ENCODE measurements around the gene WDR45.

WDR45 gene

GRCh38 chrX:49070988-49071387, 8.7 kb downstream of the WDR45 start:
- Histone ChIP-seq H3K9ac (ENCODE audit: low read depth, low read length, poor library complexity, severe bottlenecking) (no peak overlapping the region), H3K9me2 (replicated peaks; ENCODE audit: low read depth, low read length) (no peaks in the 10 kb centered on the region), H3K79me2 (ENCODE audit: insufficient read depth, low read length) (peaks cover 12% of the 10 kb centered on the region; the same call in 1 of the 2 replicates), H3K27me3 (ENCODE audit: insufficient read depth, low read length, poor library complexity, severe bottlenecking) (no peaks in the 10 kb centered on the region), H3K36me3 (ENCODE audit: insufficient read depth, low read length) (no peaks in the 10 kb centered on the region), H3K4me1 (ENCODE audit: insufficient read depth, low read length, poor library complexity, severe bottlenecking) (peaks cover 2% of the 10 kb centered on the region), H4K20me1 (ENCODE audit: insufficient read depth, low read length, poor library complexity, severe bottlenecking) (no peaks in the 10 kb centered on the region), H3F3A (ENCODE audit: low read depth) (no peaks in the 10 kb centered on the region), H3K9me3 (ENCODE audit: insufficient read depth, low read depth, low read length) (no peaks in the 10 kb centered on the region), H2AFZ (ENCODE audit: low read length) (no peak overlapping the region), H3K4me3 (ENCODE audit: low read length, poor library complexity, severe bottlenecking) (no peak overlapping the region), H3K4me2 (ENCODE audit: low read depth, low read length, poor library complexity, severe bottlenecking) (no peak overlapping the region)
- TF ChIP-seq EZH2phosphoT487 (IDR thresholded peaks at IDR 0.05; ENCODE audit: borderline replicate concordance) (no peak), CTCF (conservative IDR thresholded peaks at IDR 0.05; ENCODE audit: low read length) (no peak)

GRCh38 chrX:49069038-49069437, 10.6 kb downstream of the WDR45 start:
- Histone ChIP-seq H3K4me3 (ENCODE audit: low read length, poor library complexity, severe bottlenecking) (no peak overlapping the region), H3K36me3 (ENCODE audit: insufficient read depth, low read length) (no peaks in the 10 kb centered on the region; the same call in 1 of the 2 replicates), H3K27me3 (ENCODE audit: insufficient read depth, low read length, poor library complexity, severe bottlenecking) (no peaks in the 10 kb centered on the region), H3K4me2 (ENCODE audit: low read depth, low read length, poor library complexity, severe bottlenecking) (no peak overlapping the region), H3F3A (ENCODE audit: low read depth) (no peaks in the 10 kb centered on the region), H2AFZ (ENCODE audit: low read length) (no peak overlapping the region), H3K9me3 (ENCODE audit: insufficient read depth, low read depth, low read length) (no peaks in the 10 kb centered on the region), H4K20me1 (ENCODE audit: insufficient read depth, low read length, poor library complexity, severe bottlenecking) (no peaks in the 10 kb centered on the region), H3K4me1 (ENCODE audit: insufficient read depth, low read length, poor library complexity, severe bottlenecking) (peaks cover under 1% of the 10 kb centered on the region), H3K9ac (ENCODE audit: low read depth, low read length, poor library complexity, severe bottlenecking) (no peak overlapping the region), H3K9me2 (replicated peaks; ENCODE audit: low read depth, low read length) (no peaks in the 10 kb centered on the region), H3K79me2 (ENCODE audit: insufficient read depth, low read length) (peaks cover 12% of the 10 kb centered on the region; the same call in 1 of the 2 replicates)
- TF ChIP-seq EZH2phosphoT487 (IDR thresholded peaks at IDR 0.05; ENCODE audit: borderline replicate concordance) (no peak), CTCF (conservative IDR thresholded peaks at IDR 0.05; ENCODE audit: low read length) (no peak)

GRCh38 chrX:49067285-49068120, 12.2 kb downstream of the WDR45 start:
- H3K4me1 ChIP-seq (ENCODE audit: insufficient read depth, low read length, poor library complexity, severe bottlenecking): no peaks in the 10 kb centered on the region
- no peak overlapping the region for H2AFZ ChIP-seq (ENCODE audit: low read length)
- no peak overlapping the region for H3K9ac ChIP-seq (ENCODE audit: low read depth, low read length, poor library complexity, severe bottlenecking)
- no peaks in the 10 kb centered on the region for H3K9me3 ChIP-seq (ENCODE audit: insufficient read depth, low read depth, low read length)
- H3K4me2 ChIP-seq (ENCODE audit: low read depth, low read length, poor library complexity, severe bottlenecking): no peak overlapping the region
- no peaks in the 10 kb centered on the region for H3K79me2 ChIP-seq (ENCODE audit: insufficient read depth, low read length)
- H3K36me3 ChIP-seq (ENCODE audit: insufficient read depth, low read length): no peaks in the 10 kb centered on the region; the same call in 1 of the 2 replicates
- H3K4me3 ChIP-seq (ENCODE audit: low read length, poor library complexity, severe bottlenecking): no peak overlapping the region
- H3K27me3 ChIP-seq (ENCODE audit: insufficient read depth, low read length, poor library complexity, severe bottlenecking): no peaks in the 10 kb centered on the region
- no peaks in the 10 kb centered on the region for H3F3A ChIP-seq (ENCODE audit: low read depth)
- TF ChIP-seq EZH2phosphoT487 (IDR thresholded peaks at IDR 0.05; ENCODE audit: borderline replicate concordance) (no peak), CTCF (conservative IDR thresholded peaks at IDR 0.05; ENCODE audit: low read length) (no peak)
- H4K20me1 ChIP-seq (ENCODE audit: insufficient read depth, low read length, poor library complexity, severe bottlenecking): no peaks in the 10 kb centered on the region
- no peaks in the 10 kb centered on the region for H3K9me2 ChIP-seq (replicated peaks; ENCODE audit: low read depth, low read length)
